Hematopoietic multipotent progenitor cell (in vitro differentiated cells): ENCODE measurements around the gene OR2C3. TPM values are rescaled to one million over a fixed set of nuclear protein-coding genes. Genes with fewer than 3 reads are reported as not detected.
"Not testable (repeated sequence)": the region's sequence is repeated elsewhere in the genome, so short reads cannot be mapped to it uniquely, and the experiment has no call there.

ENCODE experiments used
- DNase-seq, 3 donors: peaks; one replicate each; pipeline ENCODE4 v3.0.0-alpha.2; 2011 to 2015; ENCODE audit warnings: low read depth in 2 of 3, low spot score in 2 of 3
- total RNA-seq: library from RNA; depleted of rRNA; stranded (reverse); fragments of >200 nt; gene quantifications from one replicate; pipeline ENCODE4 v1.2.3, GENCODE V29; 2012

The OR2C3 gene
- total RNA-seq, 1 donor, result 0.27 TPM

DNA sequence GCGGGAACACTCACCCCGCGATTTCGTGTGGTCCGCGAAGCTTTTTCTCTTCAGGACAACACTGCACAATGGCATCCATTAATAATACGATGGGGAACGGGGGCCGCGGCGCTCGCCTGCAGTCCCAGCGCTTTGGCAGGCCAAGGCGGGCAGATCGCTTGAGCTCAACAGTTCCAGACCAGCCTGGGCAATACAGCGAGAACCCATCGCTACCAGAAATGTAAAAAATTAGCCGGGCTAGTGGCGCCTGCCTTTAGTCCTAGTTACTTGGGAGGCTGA lies 17.7 kb downstream of the OR2C3 start:
- no peak for DNase-seq

DNA sequence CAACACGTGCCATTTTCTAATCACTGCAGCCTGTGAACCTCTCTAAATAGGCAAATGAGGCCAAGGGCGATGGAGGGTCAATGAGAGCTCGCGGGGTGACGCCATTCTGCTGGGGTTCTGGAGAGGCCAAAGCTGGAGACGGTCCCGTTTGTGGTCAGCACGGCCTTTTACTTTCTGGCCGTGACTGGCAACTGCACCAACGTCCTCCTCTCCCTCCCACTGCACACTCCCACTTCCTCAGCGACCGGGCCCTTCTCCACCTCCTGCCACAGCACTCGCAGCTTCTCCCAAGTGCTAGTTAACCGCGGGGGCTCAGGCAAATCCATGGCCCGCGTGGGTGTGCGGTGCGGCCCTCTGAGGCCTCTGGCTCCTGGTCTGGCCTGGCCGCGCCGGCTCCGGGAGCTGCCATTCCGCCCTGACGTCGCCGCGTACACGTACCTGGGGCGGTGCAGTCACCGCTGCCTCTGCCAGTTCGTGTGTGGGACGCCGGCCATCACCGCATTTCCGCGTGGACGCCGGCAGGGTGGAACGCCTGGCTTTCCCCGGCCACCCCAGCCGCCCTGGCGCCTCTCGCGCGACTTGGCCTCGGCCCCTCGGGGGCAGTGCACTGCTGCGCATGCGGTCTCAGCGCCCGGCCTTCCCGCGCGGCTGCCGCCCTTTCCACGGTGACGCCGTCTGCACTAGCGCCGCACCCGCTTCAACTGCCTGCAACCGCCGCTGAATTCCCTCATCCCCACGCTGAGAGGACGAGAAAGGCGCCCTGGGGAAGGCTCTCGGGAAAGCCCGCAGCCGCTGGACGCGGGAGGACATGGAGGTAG lies 18.2 kb downstream of the OR2C3 start:
- no peak for DNase-seq

DNA sequence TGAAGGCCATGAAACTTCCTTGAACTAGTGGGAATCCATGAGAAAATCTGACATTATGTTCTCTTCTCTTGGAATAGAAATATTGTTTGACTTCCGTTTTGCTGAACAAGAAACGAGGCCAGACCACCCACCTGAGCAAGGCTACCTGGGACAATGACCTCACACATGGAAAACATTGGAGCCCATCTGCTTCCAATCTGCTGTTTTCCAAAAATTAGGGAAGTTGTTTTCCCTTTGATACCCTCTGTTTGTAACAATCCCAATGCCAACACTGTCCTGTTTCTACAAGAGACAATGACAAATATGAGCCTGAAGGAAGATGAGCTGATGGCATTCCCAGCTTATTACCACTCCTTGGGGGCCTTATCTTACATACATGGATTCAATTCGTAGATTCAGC lies 29.4 kb downstream of the OR2C3 start:
- DNase-seq, result no peak

DNA sequence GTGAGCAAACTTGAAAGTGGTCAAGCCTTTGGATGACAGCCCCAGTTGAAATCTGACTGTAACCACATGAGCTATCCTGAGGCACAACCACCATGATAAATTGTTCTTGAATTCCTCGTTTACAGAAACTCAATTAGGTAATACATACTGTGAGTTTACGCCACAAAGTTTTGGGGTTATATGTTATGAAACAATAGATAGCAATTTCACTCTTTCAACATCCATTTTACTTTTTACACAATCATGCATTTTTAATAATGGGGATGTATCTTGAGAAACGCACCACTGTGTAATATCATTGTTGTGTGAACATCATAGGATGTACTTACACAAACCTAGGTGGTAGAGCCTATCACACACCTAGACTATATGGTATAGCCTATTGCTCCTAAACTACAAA lies 35.4 kb downstream of the OR2C3 start:
- DNase-seq, result no peak

DNA sequence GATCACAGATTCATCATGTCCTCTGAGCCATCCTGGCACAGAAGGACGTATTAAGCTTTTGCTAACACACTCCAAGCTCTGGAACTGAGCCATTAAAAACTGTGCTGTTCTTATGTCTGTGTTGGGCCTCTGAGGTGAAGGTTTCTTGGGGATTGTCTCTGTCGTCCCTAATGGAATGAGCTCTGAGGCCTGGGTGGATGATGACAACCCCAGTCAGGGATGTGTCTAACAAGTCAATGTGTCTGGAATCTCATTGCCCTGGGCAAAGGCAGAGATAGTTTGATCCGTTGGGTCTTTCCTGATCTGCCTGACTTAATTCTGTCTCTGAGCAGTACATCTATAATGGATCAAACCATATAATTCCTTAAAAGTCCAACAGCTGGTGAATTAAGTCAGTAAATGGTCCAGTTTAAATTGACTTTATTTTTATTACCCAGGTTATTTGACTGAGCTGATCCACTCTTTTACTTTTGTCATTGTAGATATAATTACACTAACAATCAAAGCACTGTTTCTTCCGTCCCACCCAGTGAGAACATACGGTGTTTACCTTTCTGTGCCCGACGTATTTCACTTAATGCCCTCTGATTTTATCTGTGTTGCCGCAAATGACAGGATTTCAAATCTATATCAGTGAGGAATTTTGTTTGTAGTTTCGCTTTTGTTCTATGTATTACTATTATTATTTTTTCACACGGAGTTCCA lies 39.5 kb downstream of the OR2C3 start:
- DNase-seq, result no peak

DNA sequence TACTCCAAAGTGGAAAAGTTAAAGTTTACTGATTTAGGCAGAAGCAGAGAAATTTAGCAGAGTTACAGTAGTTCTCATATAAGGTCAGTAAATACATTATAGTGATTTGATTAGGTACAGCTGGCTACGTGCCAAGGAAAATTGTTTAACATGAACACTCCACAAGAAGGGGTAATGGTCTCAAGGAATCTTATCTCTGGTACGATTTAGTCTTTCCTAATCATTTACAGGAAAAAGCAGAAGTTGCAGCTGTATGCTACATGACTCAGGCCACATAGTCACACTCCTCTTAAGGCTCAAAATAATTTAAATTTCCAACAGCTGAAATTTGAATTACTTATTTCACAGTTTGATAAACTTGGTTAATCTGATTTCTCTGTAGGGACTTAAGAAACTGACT lies 41.5 kb downstream of the OR2C3 start:
- peak in 2 of 3 donors; percentile 51 to 72 for DNase-seq

DNA sequence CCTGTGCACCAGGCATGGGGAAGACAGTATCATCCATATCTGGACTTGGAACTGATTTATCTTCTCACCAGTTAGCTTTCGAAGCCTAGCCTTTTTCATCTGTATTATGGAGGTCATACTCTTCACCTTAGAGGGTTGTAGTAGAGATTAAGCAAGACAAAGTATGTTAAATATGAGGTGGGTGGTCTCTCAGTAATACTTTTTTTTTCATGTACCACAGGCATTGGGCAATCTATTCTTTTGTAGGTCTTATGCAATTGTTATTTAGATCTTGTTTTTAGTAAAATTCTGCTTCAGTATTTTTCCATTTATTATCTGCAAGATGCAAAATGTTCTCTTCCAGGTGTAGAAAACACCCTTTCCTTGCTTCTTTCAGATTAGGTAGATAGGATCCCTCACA lies 43.1 kb downstream of the OR2C3 start:
- DNase-seq, result no peak

DNA sequence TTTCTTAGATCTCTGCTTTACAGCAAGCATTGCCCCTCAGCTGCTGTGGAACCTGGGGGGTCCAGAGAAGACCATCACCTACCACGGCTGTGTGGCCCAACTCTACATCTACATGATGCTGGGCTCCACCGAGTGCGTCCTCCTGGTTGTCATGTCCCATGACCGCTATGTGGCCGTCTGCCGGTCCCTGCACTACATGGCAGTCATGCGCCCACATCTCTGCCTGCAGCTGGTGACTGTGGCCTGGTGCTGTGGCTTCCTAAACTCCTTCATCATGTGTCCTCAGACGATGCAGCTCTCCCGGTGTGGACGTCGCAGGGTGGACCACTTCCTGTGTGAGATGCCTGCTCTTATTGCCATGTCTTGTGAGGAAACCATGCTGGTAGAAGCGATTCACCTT lies 44.9 kb downstream of the OR2C3 start:
- peak in 1 of 3 donors; percentile 50 for DNase-seq

DNA sequence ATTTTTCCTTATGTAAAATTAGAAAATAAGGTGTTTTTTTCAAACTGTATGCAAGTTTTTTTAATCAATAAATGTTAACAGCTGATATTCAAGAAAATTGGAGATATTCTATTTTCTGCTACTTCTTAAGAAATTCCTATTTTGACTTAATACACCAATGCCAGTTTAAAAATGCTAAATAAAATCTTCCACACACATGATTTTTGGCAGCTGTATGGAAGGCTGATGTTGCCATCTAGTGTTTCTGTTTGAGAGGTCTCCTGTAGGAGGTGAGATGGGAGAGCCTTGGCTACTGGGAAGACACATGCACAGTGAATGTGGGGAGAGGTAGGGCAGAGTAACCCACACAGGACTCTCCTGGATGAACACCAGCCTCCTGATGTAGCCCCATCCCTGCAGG lies 49.2 kb downstream of the OR2C3 start:
- peak; percentile 7 to 83 (median 54) for DNase-seq

DNA sequence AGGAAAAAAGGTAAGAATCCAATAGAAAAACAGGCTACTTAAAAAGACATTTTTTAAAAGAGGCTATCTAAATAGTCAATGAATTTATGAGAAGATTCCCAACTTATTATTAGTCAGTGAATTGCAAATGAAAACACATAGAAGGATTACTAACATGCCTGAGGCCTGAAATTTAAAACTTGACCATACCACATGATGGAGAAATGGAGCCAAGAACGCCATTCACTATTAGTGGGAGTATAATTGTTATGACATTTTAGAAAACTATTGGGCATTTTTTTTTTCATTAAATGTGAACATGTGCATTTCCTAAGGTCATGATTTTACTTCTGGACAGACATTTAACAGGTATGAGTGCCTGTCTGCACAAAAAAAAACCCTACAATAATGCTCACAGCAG lies 53.5 kb downstream of the OR2C3 start:
- no peak for DNase-seq

DNA sequence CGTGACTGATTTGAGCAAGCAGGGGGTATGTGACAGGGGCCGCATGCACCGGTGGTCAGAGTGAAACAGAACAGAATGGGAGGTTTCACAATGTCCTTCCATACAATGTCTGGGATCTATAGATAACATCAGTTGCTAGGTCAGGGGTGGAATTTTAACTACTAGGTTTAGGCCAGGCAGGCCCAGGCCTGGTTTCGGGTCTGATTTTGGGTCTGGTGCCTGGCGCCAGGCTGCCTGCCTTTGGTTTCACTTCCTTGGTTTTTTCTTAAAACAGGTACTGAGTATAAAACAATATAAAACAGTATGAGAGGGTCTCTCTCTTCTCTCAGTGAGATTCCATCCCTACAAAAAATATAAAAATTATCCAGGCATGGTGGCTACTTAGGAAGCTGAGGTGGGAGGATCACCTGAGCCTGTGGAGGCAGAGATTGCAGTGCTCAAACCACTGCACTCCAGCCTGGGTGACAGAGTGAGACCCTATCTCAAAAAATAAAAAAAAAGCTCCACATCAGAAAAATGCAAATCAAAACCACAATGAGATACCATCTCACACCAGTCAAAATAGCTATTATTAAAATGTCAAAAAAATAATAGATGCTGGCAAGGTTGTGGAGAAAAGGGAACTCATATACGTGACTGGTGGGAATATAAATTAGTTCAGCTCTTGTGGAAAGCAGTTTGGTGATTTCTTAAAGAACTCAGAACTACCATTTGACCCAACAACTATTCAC lies 59.7 kb downstream of the OR2C3 start:
- DNase-seq, result not testable (repeated sequence)

DNA sequence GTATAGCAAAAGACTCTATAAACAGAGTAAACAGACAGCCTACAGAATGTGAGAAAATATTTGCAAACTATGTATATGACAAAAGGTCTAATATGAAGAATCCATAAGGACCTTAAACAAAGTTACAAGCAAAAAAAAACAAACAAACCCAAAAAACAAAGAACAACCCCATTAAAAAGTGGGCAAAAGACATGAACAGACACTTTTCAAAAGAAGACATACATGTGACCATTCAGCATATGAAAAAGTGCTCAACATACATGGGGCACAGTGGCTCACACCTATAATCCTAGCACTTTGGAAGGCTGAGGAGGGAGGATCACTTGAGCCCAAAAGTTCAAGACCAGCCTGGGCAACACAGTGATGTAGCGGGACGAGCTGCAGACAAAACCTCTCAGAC lies 60.4 kb downstream of the OR2C3 start:
- DNase-seq, result no peak

Other genes starting within 250 kb of the OR2C3 start
- 53.1 TPM for gene ZNF496, start 204.6 kb downstream of the OR2C3 start, total RNA-seq
- gene NLRP3, start 120.3 kb downstream of the OR2C3 start, total RNA-seq, result 18.0 TPM
- not detected for gene OR2B11, start 78.3 kb downstream of the OR2C3 start, total RNA-seq
- 16.4 TPM for gene GCSAML, start 12.7 kb upstream of the OR2C3 start, total RNA-seq
- gene OR2G2, start 51.9 kb upstream of the OR2C3 start, total RNA-seq, result 0.27 TPM
- 0.54 TPM for gene OR2G3, start 69.1 kb upstream of the OR2C3 start, total RNA-seq
- gene OR13G1, start 143.3 kb upstream of the OR2C3 start, total RNA-seq, result not detected
- gene OR6F1, start 180.2 kb upstream of the OR2C3 start, total RNA-seq, result under 0.01 TPM
- 0.81 TPM for gene OR14K1, start 202.2 kb upstream of the OR2C3 start, total RNA-seq
- not detected for gene OR14A2, start 211.7 kb upstream of the OR2C3 start, total RNA-seq
- not detected for gene OR1C1, start 224.1 kb upstream of the OR2C3 start, total RNA-seq